GM10248 (cell line): ENCODE measurements around the gene TUBGCP6.

ENCODE experiments used
- CTCF ChIA-PET: fragments of 300-600 bp; sonication (Branson Sonifier 250); formaldehyde crosslinking; extraction: SDS; loops from one replicate; lab custom pipeline; 2021; ENCODE audit warnings: antibody characterized with exemption; lab: Yijun Ruan, JAX
- POLR2A ChIA-PET: fragments of 350-650 bp; sonication (Branson Sonifier 250); formaldehyde crosslinking; extraction: SDS; loops from one replicate; lab custom pipeline; 2020; ENCODE audit warnings: antibody characterized with exemption; lab: Yijun Ruan, JAX
- DNase-seq: peaks from one replicate; pipeline ENCODE4 v3.0.0; 2012; ENCODE audit errors: extremely low spot score
- CTCF ChIP-seq: IDR thresholded peaks from 2 replicates; pipeline ENCODE4 v1.5.1; 2012; ENCODE audit warnings: mild to moderate bottlenecking, low read depth; ENCODE audit errors: extremely low read depth, missing control alignments, control extremely low read depth

The TUBGCP6 gene

GRCh38 chr22:50280022-50280707, 35.3 kb upstream of the TUBGCP6 start:
- POLR2A ChIA-PET = no interaction called here
- CTCF ChIA-PET = interaction anchor here (0.7 to 1.2 kb wide), 7 partner anchors 8 to 62 kb away, joined by 3 to 6 read pairs (median 3); no protein-coding TSS in a partner anchor

GRCh38 chr22:50278956-50279619, 34.3 kb upstream of the TUBGCP6 start:
- DNase-seq = no peak
- POLR2A ChIA-PET = interaction anchor here (0.5 kb wide), 1 partner anchor 138 kb away, joined by 4 read pairs; no protein-coding TSS in a partner anchor
- no peak for TF ChIP-seq CTCF
- CTCF ChIA-PET = interaction anchor here (0.7 to 1.2 kb wide), 4 partner anchors 24 to 63 kb away, joined by 3 to 6 read pairs (median 3); no protein-coding TSS in a partner anchor

More at GRCh38 chr22:50280022-50280707, 35.3 kb upstream of the TUBGCP6 start:
- no peak for DNase-seq
- TF ChIP-seq CTCF = no peak

GRCh38 chr22:50278461-50278860, 33.6 kb upstream of the TUBGCP6 start:
- TF ChIP-seq CTCF = no peak
- POLR2A ChIA-PET = interaction anchor here (0.5 kb wide), 1 partner anchor 138 kb away, joined by 4 read pairs; no protein-coding TSS in a partner anchor
- CTCF ChIA-PET = no interaction called here
- DNase-seq = no peak

GRCh38 chr22:50277761-50278160, 32.9 kb upstream of the TUBGCP6 start:
- CTCF ChIA-PET = interaction anchor here (2.6 to 6.6 kb wide), 4 partner anchors 16 to 64 kb away, joined by 65 to 96 read pairs (median 67); partner anchors contain the start of genes DENND6B and PLXNB2
- no peak for TF ChIP-seq CTCF
- DNase-seq = no peak
- POLR2A ChIA-PET = no interaction called here

GRCh38 chr22:50276143-50276542, 31.3 kb upstream of the TUBGCP6 start:
- DNase-seq = peak; percentile 65
- POLR2A ChIA-PET = interaction anchor here (0.7 kb wide), 1 partner anchor 123 kb away, joined by 3 read pairs; no protein-coding TSS in a partner anchor
- CTCF ChIA-PET = interaction anchor here (0.6 to 6.6 kb wide), 48 partner anchors 11 to 345 kb away, joined by 3 to 96 read pairs (median 4); partner anchors contain the start of genes DENND6B, HDAC10, MAPK12 and PLXNB2
- peak; percentile 68 for TF ChIP-seq CTCF
